ENCODE data around the gene ITPR1.

Gene ITPR1

GRCh38 chr3:4532535-4533112, 39.5 kb downstream of the ITPR1 start:
- DNase-seq (ENCODE audit: low read depth, low spot score) = no peak

DNA sequence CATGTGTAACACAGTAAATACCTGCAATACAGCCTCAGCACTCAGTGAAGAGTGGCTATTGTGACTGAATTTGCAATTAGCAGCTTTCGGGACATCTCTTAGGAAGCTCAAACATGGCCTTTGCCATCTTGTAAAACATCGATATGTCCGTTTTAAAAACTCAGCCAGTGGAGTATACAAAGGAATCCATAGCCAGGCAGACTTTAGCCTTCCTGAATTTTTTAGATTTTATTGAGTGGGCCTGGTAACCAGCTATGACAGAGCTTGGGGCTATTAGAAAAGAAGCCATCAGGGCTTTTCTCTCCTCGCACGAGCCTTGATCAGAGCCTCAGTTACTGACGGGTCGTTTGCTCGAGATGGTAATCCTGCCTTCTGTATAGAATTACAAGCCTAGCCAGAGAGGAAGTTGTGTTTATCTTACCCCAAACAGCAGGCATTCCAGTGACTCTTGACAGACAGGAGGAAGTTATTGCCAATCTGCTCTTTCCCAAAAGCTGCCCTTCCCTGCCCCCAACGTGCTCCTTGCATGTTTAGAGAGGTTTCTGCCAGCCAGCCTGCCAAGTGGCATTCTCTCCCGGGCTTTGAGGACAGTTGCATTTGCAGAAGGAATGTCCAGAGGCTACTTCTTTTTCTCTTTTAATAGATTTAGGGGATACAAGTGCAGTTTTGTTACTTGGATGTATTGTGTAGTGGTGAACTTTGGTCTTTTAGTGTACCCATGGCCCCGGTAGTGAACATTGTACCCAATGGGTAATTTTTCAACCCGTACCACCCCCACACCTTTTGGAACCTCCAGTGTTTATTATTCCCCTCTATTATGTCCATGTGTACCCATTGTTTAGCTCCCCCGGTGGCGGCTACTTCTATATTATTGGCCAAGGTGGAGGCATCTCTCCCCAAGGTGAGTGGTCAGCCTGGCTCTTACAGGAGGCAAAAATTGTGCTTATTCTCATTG, 40.6 kb downstream of the ITPR1 start:
- DNase-seq (ENCODE audit: low read depth, low spot score) = no peak

- no peak for DNase-seq (ENCODE audit: low read depth, low spot score)
Measured at GRCh38 chr3:4534906-4535305, 41.8 kb downstream of the ITPR1 start.

DNA sequence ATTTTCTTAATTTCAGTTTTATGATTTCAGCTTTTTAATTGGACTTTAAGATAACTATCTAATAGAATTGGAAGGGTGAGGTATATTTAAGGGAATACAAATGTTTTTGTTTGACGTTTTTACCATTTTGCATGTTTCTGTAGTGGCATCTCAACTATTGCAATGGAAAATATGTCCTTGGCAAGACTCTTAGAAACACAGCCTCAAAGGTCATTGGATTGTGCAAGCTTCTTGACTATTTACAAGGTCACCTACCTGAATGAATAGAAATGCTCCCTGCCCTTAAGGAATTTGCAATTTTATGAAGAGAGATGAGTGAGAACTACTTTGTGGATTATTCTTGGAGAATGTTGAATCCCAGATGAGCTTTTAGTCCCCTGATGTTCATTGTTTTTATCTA, 43.1 kb downstream of the ITPR1 start:
- DNase-seq (ENCODE audit: low read depth, low spot score) = no peak

DNA sequence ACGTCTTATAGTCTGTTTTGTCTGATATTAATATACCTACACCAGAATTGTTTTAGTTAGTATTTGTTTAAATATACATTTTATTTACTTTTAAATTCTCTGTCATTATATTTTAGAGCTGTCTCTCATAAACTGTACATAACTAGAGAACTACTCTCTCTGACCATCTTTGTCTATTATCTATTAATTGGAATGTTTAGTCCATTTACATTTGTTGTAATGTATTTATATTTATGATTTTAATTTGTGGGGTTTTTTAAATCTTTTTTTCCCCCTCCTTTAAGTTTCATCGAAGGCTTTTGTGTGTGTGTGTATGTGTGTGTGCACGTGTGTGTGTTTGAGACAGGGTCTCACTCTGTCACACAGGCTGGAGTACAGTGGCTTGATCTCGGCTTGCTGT, 47.1 kb downstream of the ITPR1 start:
- DNase-seq (ENCODE audit: low read depth, low spot score) = no peak

DNA sequence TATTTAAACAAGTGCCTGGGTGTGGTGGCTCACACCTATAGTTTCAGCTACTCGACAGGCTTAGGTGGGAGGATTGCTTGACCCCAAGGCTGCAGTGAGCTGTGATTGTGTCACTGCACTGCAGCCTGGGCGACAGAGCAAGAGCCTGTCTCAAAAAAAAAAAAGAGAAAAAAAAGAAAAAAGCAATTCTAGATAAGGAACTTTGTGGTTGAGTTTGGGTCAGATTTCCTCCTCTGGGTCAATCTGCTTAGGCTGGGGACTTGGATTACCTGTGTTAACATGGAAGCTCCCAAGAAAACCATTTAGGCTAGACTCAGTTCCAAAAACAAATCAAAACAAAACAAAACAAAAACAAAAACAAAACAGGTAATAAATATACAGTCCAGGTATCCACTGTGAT, 50.0 kb downstream of the ITPR1 start:
- DNase-seq (ENCODE audit: low read depth, low spot score) = no peak

DNA sequence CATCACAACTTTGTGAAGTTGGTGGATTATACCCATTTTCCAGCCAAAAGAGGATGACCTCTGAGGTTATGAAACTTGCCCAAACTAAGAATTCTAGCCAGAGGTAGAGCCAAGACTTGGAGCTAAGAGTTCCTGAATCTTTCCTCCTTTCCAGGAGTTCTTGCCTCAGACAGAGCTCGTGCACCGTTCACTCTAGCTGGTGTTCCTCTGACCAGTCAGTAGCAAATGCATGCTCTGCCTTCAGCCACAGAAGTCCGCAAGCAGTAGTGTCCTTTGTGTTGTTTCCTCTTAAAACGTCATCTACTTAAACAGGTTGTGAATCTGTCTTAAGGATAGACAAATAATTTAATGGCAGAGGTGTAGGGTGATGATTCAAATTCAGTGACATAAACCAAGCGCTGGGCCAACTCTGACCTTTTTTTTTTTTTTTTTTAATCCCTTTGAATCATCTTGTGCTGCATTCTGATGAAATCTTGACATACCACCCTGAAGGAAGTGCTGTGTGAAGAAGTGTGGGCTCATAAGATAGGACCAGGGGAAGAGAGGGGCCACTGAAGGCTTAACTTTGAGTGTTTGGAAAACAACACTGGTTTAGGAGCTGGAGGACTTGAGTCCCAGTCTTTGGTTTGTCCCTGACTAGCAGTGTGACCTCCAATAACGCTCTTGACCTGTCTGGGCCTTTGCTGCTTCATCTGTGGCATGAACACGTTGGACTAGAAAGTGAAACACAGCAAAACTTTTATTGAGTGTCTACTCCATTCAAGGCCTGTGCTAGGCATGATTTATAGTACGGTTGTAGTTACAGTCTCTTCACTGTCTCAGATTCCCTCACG, 53.4 kb downstream of the ITPR1 start:
- no peak for DNase-seq (ENCODE audit: low read depth, low spot score)

DNA sequence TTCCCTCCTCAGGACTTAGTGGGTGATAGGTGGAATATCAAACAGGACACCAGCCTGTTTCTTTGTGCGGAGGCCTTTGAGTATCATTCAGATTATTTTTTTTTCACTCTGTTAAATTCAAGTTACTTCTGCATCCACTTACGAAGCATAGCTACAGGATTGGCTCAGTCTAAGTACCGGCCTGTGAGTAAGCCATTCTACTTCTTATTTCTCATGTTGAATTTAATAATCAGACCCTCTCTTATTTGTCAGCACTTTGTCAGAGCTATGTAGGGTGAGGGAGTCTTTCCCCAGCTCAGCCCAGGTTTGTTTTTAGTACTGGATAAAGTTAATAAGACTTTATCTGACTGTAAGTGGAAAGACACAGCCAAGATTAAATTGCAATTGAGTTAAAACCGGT, 54.7 kb downstream of the ITPR1 start:
- DNase-seq (ENCODE audit: low read depth, low spot score) = no peak

GRCh38 chr3:4548356-4548755, 55.2 kb downstream of the ITPR1 start:
- no peak for DNase-seq (ENCODE audit: low read depth, low spot score)

DNA sequence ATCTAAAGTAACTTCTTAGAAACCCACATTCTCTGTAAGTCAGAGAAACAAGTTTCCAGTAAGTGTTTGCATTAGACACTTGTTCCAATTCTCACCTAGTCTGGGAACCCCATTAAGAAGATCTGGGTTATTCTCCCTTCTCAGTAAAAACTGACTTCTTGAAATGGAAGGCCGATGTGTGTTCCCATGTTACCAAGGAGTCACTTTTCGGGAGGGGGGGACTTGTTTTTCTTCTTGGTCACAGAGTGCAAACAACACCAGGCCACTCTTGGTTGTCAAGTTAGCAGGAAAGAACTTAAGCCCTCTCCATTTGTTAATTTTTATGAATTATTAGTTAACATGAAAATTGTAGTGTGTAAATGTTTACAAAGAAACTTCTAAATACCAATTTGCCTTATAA, 55.6 kb downstream of the ITPR1 start:
- DNase-seq (ENCODE audit: low read depth, low spot score) = no peak

DNA sequence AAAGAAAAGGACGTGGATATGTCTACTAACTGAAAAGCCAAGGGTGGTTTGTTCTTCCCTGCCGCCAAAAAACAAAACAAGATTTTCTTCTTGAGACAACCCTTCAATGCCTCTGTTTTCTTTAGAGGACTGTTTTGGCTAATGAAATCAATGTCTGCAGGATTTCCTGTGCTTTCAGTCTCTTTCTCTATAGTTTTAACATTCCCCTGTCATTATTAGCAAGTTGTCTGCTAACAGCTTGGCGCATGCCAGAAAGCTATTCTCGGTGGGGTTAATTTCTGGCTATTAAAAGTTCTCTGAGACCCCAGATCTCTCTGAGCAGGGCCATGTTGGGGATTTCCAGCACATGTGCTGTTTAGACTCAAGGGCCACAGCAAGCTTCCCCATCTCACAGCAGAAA, 56.7 kb downstream of the ITPR1 start:
- no peak for DNase-seq (ENCODE audit: low read depth, low spot score)

DNA sequence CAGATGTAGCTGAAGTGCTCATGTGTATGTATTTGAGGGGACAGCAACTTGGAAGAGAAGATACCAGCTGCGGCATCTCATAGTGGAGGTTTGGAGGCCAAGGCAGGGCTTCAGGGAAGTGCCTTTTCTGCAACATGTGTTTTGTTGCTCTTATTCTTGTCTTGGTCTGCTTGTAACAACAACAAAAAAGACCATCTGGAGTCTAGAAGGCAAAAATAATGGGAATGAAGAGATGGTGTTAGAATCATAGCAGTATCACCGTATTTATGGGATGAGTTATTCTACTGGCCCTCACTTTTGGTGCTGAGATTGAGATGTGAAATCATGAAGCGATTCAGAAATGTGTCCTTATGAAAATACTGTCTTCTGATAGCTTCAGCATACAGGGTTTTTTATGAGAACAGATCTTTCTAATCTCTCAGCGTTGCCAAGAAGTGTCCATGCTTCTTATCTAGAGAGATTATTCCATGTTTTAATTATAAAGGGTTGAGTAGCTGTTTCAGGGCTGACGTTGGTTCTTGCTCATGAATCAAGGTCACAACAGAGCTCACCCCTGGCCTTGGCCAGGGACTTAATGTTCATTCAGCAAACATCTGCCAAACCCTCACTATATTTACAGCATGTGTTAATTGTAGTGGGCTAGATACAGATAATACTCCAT, 58.0 kb downstream of the ITPR1 start:
- no peak for DNase-seq (ENCODE audit: low read depth, low spot score)

GRCh38 chr3:4551794-4552442, 58.8 kb downstream of the ITPR1 start:
- DNase-seq (ENCODE audit: low read depth, low spot score) = no peak

- DNase-seq (ENCODE audit: low read depth, low spot score) = no peak
Measured at GRCh38 chr3:4552811-4553210, 59.7 kb downstream of the ITPR1 start.

GRCh38 chr3:4561661-4562060, 68.5 kb downstream of the ITPR1 start:
- DNase-seq (ENCODE audit: low read depth, low spot score) = no peak

- DNase-seq (ENCODE audit: low read depth, low spot score) = no peak
Measured at GRCh38 chr3:4562595-4562994, 69.4 kb downstream of the ITPR1 start.

DNA sequence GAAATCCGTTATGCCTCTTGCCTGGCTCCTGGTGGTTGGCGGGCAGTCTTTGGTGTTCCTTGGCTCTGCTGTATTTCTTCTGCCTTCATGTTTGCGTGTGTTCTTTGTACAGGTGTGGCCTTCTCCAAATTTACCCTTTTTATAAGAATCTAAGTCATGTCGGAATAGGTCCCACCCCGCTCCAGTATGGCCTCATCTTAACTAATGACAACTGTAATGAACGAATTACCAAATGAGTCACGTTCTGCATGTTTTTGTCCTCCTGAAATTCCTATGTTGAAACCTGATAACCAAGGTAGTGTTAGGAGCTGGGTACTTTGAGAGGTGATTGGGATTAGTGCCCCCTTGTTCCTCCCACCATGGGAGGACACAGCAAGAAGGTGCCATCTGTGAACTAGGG, 71.1 kb downstream of the ITPR1 start:
- no peak for DNase-seq (ENCODE audit: low read depth, low spot score)

DNA sequence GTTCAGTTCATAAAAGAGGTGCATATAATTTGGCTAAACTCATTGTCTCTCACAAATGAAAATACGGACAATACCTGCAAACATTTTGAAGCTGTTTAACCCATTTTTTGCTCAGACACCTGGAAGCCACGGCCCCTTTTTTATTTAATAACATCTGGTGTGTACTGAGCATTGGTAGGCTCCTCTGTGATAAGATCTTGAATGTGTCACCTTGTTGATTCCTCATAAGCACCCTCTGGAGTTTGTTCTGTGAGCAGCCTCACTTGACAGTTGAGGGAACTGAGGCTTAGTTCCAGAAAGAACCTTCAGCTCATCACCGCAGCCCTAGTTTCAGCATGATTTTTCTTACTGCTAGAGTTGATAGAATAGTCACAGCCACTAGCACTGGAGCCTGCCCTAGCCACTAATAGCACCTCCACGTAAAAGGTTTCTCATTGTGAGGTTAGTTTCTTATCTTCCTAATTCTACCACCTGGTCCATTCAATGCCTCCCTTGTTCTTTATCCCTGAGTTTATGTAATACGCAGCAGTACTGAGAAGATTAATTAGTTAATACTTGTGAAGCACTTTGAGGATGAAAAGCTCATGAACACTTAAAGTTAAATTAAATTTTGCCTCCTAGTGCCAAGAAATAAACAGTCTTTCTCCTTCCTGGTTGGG, 71.9 kb downstream of the ITPR1 start:
- no peak for DNase-seq (ENCODE audit: low read depth, low spot score)

GRCh38 chr3:4565809-4566501, 72.8 kb downstream of the ITPR1 start:
- DNase-seq (ENCODE audit: low read depth, low spot score) = no peak

DNA sequence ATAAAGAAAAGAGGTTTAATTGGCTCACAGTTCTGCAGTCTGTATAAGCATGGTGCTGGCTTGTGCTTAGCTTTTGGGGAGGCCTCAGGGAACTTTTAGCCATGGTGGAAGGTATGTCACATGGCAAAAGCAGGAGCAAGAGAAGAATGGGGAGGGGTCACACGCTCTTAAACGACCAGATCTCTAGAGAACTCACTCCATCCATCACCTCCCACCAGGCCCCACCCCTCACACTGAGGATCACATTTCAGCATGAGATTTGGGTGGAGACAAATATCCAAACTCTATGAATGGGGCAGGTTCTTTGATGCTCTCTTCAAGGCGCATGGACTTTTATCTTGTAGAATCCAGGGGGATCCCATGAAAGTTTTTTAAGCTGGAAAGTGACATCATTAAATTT, 75.7 kb downstream of the ITPR1 start:
- no peak for DNase-seq (ENCODE audit: low read depth, low spot score)

All from activated naive CD8-positive, alpha-beta T cell treated with anti-CD3 and anti-CD28 coated beads, Interleukin-2, amount 50 U/mL, for 16 hours (primary cell).